Measurements from ENCODE around the gene NFE2L1.

Gene NFE2L1

DNA sequence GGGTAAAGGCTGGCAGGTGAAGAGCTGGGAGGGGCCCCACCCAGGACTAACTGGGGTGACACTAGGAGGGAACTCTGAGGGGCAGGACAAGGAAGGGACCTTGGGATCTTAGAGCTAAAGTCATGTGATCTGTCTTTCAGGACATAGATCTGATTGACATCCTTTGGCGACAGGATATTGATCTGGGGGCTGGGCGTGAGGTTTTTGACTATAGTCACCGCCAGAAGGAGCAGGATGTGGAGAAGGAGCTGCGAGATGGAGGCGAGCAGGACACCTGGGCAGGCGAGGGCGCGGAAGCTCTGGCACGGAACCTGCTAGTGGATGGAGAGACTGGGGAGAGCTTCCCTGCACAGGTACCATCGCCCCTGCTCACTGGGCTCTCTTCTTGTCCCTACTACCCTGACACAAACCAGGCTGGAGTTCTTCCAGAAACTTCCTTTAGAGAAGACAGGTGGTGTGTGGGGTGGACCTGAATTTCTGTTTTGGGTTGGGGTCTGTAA is 8.1 kb downstream of the NFE2L1 start:
- Histone ChIP-seq H4K20me1 (ENCODE audit: insufficient read depth, low read length, poor library complexity, severe bottlenecking) (peaks cover 61% of the 10 kb centered on the region), H3K9me2 (replicated peaks; ENCODE audit: low read depth, low read length) (no peaks in the 10 kb centered on the region), H3K4me3 (ENCODE audit: low read length, poor library complexity, severe bottlenecking) (peak overlapping the region; percentile 62), H3K9ac (ENCODE audit: low read depth, low read length, poor library complexity, severe bottlenecking) (peak overlapping the region; percentile 65), H3K9me3 (ENCODE audit: insufficient read depth, low read depth, low read length) (no peaks in the 10 kb centered on the region), H3K36me3 (ENCODE audit: insufficient read depth, low read length) (peaks cover 66% of the 10 kb centered on the region), H2AFZ (ENCODE audit: low read length) (no peak overlapping the region), H3K79me2 (ENCODE audit: insufficient read depth, low read length) (peaks cover 81% of the 10 kb centered on the region), H3K4me2 (ENCODE audit: low read depth, low read length, poor library complexity, severe bottlenecking) (peak overlapping the region; percentile 92), H3K4me1 (ENCODE audit: insufficient read depth, low read length, poor library complexity, severe bottlenecking) (peaks cover 46% of the 10 kb centered on the region), H3K27me3 (ENCODE audit: insufficient read depth, low read length, poor library complexity, severe bottlenecking) (no peaks in the 10 kb centered on the region), H3F3A (ENCODE audit: low read depth) (no peaks in the 10 kb centered on the region)
- TF ChIP-seq EZH2phosphoT487 (IDR thresholded peaks at IDR 0.05; ENCODE audit: borderline replicate concordance) = no peak
- TF ChIP-seq, protein P1, sequence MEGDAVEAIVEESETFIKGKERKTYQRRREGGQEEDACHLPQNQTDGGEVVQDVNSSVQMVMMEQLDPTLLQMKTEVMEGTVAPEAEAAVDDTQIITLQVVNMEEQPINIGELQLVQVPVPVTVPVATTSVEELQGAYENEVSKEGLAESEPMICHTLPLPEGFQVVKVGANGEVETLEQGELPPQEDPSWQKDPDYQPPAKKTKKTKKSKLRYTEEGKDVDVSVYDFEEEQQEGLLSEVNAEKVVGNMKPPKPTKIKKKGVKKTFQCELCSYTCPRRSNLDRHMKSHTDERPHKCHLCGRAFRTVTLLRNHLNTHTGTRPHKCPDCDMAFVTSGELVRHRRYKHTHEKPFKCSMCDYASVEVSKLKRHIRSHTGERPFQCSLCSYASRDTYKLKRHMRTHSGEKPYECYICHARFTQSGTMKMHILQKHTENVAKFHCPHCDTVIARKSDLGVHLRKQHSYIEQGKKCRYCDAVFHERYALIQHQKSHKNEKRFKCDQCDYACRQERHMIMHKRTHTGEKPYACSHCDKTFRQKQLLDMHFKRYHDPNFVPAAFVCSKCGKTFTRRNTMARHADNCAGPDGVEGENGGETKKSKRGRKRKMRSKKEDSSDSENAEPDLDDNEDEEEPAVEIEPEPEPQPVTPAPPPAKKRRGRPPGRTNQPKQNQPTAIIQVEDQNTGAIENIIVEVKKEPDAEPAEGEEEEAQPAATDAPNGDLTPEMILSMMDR (conservative IDR thresholded peaks at IDR 0.05; ENCODE audit: low read length) = no peak

DNA sequence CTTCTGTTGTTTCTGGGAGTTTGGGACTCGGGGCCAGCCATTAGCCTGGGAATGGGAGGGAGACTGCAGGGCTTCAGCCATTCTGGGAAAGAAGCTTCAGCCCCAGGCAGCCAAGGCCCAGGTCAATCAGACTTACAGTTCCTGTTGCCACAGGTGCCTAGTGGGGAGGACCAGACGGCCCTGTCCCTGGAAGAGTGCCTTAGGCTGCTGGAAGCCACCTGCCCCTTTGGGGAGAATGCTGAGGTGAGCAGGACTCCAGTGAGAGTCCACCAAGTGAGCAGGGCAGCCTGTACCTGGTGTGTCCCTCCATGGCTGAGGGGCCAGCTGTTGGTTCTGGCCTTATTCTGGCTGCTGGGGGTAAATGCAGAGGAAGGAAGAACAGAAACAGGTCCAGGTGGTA is 8.7 kb downstream of the NFE2L1 start:
- no peak overlapping the region for H2AFZ ChIP-seq (ENCODE audit: low read length)
- no peaks in the 10 kb centered on the region for H3K9me2 ChIP-seq (replicated peaks; ENCODE audit: low read depth, low read length)
- peaks cover 67% of the 10 kb centered on the region for H3K36me3 ChIP-seq (ENCODE audit: insufficient read depth, low read length)
- H3K4me3 ChIP-seq (ENCODE audit: low read length, poor library complexity, severe bottlenecking) = peak overlapping the region; percentile 62
- no peaks in the 10 kb centered on the region for H3K9me3 ChIP-seq (ENCODE audit: insufficient read depth, low read depth, low read length)
- H4K20me1 ChIP-seq (ENCODE audit: insufficient read depth, low read length, poor library complexity, severe bottlenecking) = peaks cover 55% of the 10 kb centered on the region
- H3K4me1 ChIP-seq (ENCODE audit: insufficient read depth, low read length, poor library complexity, severe bottlenecking) = peaks cover 40% of the 10 kb centered on the region
- TF ChIP-seq, protein P1 (conservative IDR thresholded peaks at IDR 0.05; ENCODE audit: low read length) = no peak
- H3K79me2 ChIP-seq (ENCODE audit: insufficient read depth, low read length) = peaks cover 75% of the 10 kb centered on the region
- no peaks in the 10 kb centered on the region for H3F3A ChIP-seq (ENCODE audit: low read depth)
- no peaks in the 10 kb centered on the region for H3K27me3 ChIP-seq (ENCODE audit: insufficient read depth, low read length, poor library complexity, severe bottlenecking)
- peak overlapping the region; percentile 92 for H3K4me2 ChIP-seq (ENCODE audit: low read depth, low read length, poor library complexity, severe bottlenecking)
- H3K9ac ChIP-seq (ENCODE audit: low read depth, low read length, poor library complexity, severe bottlenecking) = peak overlapping the region; percentile 65

DNA sequence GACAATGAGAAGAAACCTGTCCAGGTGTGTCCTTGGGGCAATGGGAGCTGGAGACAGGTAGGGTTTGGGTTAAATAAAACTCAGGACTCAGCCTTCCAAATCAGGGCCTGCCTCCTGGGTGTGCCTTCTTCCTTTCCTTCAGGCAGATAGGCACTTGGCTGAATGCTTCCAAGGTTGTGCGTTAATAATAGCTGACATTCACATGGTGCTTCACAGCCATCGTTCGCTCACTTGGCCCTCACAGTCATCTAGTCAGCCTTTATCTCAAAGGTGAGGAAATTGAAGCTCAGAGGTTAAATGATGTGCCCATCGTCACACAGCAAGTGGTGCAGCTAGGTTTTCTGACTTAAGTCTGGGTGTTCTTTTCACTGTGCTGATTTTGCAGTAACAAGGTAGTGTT is 9.5 kb downstream of the NFE2L1 start:
- H3K79me2 ChIP-seq (ENCODE audit: insufficient read depth, low read length) = peaks cover 68% of the 10 kb centered on the region
- H3F3A ChIP-seq (ENCODE audit: low read depth) = no peaks in the 10 kb centered on the region
- H2AFZ ChIP-seq (ENCODE audit: low read length) = no peak overlapping the region
- TF ChIP-seq, protein P1 (conservative IDR thresholded peaks at IDR 0.05; ENCODE audit: low read length) = no peak
- no peak for TF ChIP-seq EZH2phosphoT487 (IDR thresholded peaks at IDR 0.05; ENCODE audit: borderline replicate concordance)
- H4K20me1 ChIP-seq (ENCODE audit: insufficient read depth, low read length, poor library complexity, severe bottlenecking) = peaks cover 47% of the 10 kb centered on the region
- H3K9me3 ChIP-seq (ENCODE audit: insufficient read depth, low read depth, low read length) = no peaks in the 10 kb centered on the region
- H3K4me1 ChIP-seq (ENCODE audit: insufficient read depth, low read length, poor library complexity, severe bottlenecking) = peaks cover 33% of the 10 kb centered on the region
- no peak overlapping the region for H3K4me2 ChIP-seq (ENCODE audit: low read depth, low read length, poor library complexity, severe bottlenecking)
- no peaks in the 10 kb centered on the region for H3K27me3 ChIP-seq (ENCODE audit: insufficient read depth, low read length, poor library complexity, severe bottlenecking)
- H3K9ac ChIP-seq (ENCODE audit: low read depth, low read length, poor library complexity, severe bottlenecking) = no peak overlapping the region
- H3K36me3 ChIP-seq (ENCODE audit: insufficient read depth, low read length) = peaks cover 73% of the 10 kb centered on the region
- no peaks in the 10 kb centered on the region for H3K9me2 ChIP-seq (replicated peaks; ENCODE audit: low read depth, low read length)
- H3K4me3 ChIP-seq (ENCODE audit: low read length, poor library complexity, severe bottlenecking) = no peak overlapping the region
